HG02759 (cell line): Measurements from ENCODE around the gene SCAMP1.
"Not testable (repeated sequence)": the region's sequence is repeated elsewhere in the genome, so short reads cannot be mapped to it uniquely, and the experiment has no call there.

Source experiments
- ATAC-seq: cut with Tn5 transposase; IDR thresholded peaks from one replicate; pipeline ENCODE4 v1.9.1; 2021; ENCODE audit warnings: mild to moderate bottlenecking, moderate library complexity; ENCODE audit not compliant: unreplicated experiment

Gene SCAMP1

GRCh38 chr5:78360924-78361630, 660 bp downstream of the SCAMP1 start:
- peak; percentile 39 for ATAC-seq

DNA sequence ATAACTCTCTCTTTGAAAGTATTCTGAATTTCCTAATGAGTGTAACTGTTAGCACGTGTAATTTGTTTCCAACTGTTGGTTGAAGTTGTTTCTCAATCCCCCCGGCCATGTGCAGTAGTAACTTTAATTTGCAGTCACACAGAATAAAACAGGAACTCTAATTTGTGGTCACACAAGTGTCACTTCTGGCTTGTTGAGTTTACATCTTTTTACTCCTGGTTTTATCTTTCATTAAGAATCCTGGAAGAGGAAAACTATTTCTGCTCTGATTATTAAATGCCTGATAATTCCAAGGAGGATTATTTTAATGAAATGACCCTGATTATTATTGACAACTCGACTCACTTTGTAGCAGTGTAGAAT, 1.2 kb downstream of the SCAMP1 start:
- no peak for ATAC-seq

DNA sequence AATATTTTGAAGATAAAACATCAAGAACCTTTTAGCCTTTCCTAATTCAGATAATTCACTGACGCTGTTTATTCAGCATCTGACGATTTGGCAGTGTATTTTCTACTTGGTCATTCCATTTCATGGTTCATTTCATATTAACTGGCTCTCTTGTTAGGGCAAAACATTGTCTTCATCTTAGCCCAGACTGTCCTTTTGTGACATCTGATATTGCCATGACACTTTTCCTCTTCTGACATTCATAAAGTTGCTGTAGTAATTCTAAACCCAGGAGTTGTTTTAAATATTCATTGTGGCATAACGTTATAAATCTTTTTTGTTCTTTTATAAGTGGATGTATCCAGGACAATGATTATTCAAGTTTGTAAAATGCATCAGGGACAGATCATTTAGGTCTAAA, 1.8 kb downstream of the SCAMP1 start:
- ATAC-seq, result no peak

GRCh38 chr5:78364005-78364404, 3.6 kb downstream of the SCAMP1 start:
- no peak for ATAC-seq

- peak; percentile 78 for ATAC-seq
Measured at GRCh38 chr5:78367318-78367991, 7.0 kb downstream of the SCAMP1 start.

- no peak for ATAC-seq
Measured at GRCh38 chr5:78369680-78370079, 9.3 kb downstream of the SCAMP1 start.

DNA sequence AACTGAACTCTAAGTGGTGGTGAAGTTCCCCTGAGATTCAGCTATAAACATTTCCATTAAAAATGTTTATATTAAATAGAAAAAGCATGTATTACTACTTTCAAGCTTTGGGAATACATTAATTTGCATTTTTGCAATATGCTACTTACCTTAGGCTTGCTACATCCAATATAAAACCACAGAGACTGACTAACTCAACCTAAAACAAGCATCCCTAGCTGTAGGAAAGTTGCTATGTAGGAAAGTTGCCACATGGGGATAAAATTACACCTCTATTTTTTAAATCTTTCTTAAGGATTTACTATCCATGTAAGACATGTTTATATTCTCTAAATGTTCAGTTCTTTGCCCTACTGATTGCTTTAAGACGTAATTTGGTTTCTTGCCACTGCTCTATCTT, 12.8 kb downstream of the SCAMP1 start:
- no peak for ATAC-seq

GRCh38 chr5:78376315-78376714, 15.9 kb downstream of the SCAMP1 start:
- ATAC-seq, result no peak

DNA sequence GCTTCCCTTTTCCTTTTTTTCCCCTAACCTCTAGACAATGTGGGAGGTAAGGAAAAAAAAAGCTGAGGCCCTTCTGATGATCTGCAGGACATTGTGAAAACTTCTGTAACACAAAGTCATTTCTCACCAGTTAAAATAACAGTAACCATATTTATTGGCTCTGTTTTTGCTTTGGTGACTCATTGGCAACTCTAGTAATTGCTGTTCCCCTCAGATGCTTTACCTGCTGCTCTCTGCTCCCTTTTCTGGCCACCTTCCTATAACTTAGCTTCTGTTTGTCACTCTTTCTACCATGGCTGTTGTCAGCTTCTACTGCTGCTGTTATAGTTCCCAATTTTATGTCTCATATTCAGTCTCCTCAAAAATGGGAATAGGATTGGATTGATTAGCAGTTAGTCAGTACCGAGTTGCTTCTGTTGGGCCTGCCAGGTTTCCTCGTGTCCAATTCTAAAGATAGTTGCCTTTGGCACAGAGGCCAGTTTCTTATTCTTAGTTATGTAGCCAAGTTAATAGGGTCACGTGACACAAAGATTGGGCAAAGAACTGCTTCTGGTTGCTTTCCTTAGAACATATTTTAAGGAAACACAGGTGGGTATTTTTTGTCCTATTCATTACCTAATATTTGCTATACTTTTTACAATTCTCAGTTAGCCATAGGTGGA, 16.8 kb downstream of the SCAMP1 start:
- ATAC-seq, result no peak

GRCh38 chr5:78377718-78378105, 17.3 kb downstream of the SCAMP1 start:
- ATAC-seq, result no peak

DNA sequence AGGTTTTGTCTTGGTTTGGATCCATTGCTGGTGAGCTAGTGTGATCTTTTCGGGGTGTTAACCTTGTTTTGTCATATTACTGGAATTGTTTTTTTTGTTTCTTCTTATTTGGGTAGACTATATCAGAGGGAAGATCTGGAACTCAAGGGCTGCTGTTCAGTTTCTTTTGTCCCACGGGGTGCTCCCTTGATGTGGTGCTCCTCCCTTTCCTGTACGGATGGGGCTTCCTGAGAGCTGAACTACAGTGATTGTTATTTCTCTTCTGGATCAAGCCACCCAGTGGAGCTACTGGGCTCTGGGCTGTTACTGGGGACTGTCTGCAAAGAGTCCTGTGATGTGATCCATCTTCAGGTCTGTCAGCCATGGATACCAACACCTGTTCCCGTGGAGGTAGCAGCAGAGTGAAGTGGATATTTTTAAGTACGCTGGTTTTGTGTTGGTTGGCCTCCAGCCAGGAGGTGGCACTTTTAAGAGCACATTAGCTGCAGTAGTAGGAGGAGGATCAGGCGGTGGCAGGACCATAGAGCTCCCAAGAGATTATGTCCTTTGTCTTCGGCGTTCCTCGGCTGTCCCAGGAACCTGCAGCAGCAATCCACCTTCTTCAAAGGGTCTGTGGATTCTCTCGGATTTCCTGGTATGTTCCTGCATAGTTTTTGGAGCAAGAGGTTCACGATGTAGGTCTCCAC, 27.2 kb downstream of the SCAMP1 start:
- no peak for ATAC-seq

GRCh38 chr5:78391357-78391756, 30.9 kb downstream of the SCAMP1 start:
- ATAC-seq, result not testable (repeated sequence)

DNA sequence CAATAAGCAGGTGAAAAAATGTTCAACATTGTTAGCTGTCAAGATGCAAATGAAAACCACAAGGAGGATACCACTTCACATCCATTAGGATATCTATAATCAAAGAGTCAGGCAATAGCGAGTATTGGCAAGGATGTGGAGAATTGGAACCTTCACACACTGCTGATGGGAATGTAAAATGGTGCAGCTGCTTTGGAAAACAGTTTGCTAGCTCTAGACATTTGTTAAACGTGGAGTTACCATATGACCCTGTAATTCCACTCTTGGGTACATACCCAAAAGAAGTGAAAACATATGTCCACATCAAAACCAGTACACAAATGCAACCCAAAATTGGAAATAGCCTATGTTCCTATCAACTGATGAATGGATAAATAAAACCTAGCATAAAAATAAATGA, 37.4 kb downstream of the SCAMP1 start:
- ATAC-seq, result no peak

DNA sequence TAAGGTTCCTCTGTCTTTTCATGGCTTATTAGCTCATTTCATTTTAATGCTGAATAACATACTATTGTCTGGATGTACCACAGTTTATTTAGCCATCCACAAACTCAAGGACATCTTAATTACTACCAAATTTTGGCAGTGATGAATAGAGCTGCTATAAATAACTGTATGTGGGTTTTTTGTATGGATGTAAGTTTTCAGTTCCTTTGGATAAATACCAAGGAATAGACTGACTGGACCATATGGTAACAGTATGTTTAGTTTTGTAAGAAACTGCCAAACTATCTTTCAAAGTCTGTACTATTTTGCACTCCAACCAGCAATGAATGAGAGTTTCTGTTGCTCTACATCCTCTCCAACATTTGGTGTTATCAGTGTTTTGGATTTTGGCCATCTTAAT, 38.7 kb downstream of the SCAMP1 start:
- no peak for ATAC-seq

GRCh38 chr5:78404682-78405293, 44.4 kb downstream of the SCAMP1 start:
- no peak for ATAC-seq

- ATAC-seq, result no peak
Measured at GRCh38 chr5:78405829-78406750, 45.7 kb downstream of the SCAMP1 start.

DNA sequence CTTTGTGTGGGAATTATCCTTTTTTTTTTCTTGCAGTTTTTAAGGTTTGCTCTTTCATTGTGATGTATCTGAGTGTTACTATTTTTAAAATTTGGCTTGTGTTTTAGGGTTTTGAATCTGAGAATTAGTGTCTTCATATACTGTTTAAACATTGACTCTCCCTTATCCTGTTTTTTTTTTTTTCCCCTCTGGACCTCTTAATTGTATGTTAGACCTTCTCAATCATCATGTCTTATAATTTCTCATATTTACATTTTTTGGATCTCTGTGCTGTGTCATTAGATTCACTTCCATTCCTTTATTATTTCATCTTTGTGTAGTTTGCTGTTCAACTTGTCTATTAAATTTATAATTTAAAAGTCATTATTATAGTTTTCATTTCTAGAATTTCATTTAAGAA, 47.0 kb downstream of the SCAMP1 start:
- no peak for ATAC-seq

GRCh38 chr5:78411586-78411985, 51.2 kb downstream of the SCAMP1 start:
- no peak for ATAC-seq

GRCh38 chr5:78416677-78417425, 56.4 kb downstream of the SCAMP1 start:
- ATAC-seq, result no peak
